OCI-M1 (cell line): ENCODE measurements around the gene B3GALT2.
A peak's percentile ranks its signal among the peaks of the same experiment; 100 is the strongest.
"Not testable (repeated sequence)": the region's sequence is repeated elsewhere in the genome, so short reads cannot be mapped to it uniquely, and the experiment has no call there.

Experiments
- DNase-seq: peaks from one replicate; lab custom pipeline; 2025; lab: John Stamatoyannopoulos, UW

B3GALT2 gene

DNA sequence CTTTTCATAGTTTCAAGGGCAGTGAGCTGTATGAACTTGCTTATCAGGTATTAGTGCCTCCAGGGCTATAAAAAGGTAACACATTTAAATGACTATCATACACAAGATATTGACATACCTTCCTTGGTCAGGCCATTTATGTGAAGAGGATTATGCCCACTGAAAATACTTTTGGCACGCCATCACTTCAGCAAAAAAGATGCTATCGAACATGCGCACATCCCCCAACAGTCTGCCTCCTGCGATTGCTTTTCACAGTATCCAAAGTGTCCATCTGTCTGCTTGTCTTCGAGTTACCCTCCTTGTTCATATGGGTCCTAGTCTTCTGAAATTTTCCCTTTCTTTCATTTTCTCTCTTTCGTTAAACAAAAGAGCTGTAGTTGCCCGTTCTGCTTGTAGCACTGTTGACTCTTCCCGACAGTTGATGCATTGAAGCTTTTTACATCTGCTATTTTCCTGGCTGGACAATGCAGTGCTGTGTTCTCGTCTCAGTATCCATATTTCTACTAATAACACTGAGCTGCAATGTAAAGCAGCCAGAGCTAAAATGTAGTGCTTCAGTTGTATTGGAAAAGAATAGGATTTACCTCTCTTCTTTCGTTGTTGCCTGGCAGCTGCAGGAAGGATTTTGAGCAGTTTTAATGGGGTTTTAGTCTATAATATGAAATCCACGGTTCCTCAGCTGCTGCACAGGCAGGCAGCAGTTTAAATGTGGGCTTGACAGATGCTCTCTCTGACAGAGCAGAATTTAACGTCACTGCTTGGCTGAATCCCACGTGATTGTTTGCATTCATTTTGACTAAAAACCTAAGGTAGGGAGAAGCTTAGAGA, at the start of gene B3GALT2:
TSS of gene B3GALT2 (minus strand) at position 713 of the 831 bp plus-strand sequence. CDS start 5,051 bp downstream, outside the sequence.
- DNase-seq: peak; percentile 62

- DNase-seq: no peak
Observed at GRCh38 chr1:193234530-193234929, 48.1 kb upstream of the B3GALT2 start.

GRCh38 chr1:193231146-193231545, 44.7 kb upstream of the B3GALT2 start:
- DNase-seq: not testable (repeated sequence)

- no peak for DNase-seq
Observed at GRCh38 chr1:193229136-193229535, 42.7 kb upstream of the B3GALT2 start.

DNA sequence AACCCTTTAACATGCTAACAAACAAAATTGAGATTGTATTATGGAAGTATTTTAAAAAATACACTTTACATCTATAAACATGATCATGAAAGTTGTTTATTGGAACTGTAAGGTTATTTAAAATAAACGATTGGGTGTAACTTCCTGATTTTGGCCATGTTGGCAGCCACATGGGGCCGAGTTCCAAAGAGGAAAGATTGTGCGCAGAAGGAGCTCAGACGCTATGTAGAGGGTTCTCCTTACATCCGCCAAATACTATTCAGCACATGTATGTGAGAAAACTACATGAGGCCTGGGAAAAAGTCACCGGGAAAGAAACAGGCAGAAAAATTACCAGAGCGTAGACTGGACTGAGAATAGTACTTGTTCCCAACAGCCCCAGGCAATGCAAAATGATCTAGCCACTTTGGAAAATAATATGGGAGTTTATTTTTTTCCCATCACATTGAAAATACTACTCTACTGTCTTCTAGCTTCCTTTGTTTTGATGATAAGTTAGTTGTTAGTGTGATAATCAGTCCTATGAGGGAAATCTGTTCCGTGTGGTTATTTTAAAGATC, 35.7 kb upstream of the B3GALT2 start:
- no peak for DNase-seq

- no peak for DNase-seq
Observed at GRCh38 chr1:193221651-193222050, 35.2 kb upstream of the B3GALT2 start.

DNA sequence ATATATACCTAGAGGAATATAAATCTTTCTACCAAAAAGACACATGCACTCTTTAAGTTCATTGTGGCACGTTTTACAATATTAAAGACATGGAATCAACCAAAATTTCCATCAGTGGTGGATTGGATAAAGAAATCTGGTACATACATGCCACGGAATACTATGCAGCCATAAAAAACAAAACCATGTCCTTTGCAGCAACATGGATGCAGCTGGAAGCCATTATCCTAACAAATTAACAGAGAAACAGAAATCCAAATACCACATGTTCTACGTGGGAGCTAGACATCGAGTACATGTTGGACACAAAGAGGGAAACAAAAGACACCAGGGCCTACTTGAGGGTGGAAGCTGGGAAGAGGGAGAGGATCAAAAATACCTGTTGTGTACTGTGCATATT, 33.0 kb upstream of the B3GALT2 start:
- no peak for DNase-seq

GRCh38 chr1:193216920-193217319, 30.5 kb upstream of the B3GALT2 start:
- no peak for DNase-seq

- DNase-seq: no peak
Observed at GRCh38 chr1:193213998-193214397, 27.6 kb upstream of the B3GALT2 start.

DNA sequence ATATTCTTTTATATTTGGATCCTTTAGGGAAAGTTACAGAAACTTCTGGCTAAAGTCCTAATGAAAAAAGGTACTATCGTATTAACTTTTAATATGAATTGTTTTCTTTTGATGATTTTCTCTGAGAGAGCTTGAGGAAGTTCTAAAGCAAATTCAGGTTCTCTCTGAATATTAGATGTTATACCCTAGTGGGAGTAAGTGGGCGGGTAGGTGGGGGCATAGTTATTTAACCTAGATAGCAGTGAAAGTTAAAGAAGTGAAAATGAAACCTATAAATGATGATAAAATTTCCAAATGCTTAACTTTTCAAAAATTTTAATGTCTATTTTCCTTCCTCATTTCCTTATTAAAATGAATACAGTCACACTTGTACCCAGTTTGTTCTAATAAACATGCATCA, 26.2 kb upstream of the B3GALT2 start:
- no peak for DNase-seq

DNA sequence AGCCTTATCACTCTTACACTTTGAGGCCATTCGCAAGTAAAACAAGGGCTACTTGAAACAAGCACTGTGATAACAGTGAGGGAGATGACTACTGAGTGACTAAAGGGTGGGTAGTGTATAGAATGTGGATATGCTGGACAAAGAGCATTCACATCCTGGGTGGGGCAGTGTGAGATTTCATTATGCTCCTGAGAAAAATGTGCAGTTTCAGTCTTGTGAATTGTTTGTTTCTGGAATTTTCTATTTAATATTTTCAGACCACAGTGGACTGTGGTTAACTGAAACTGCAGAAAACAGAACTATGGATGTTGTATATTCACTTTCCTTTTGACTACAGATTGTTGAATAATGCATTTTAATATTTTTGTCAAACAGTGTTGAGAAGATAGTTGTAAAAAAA, 25.1 kb upstream of the B3GALT2 start:
- DNase-seq: no peak

- DNase-seq: no peak
Observed at GRCh38 chr1:193210996-193211395, 24.6 kb upstream of the B3GALT2 start.

GRCh38 chr1:193201021-193201420, 14.6 kb upstream of the B3GALT2 start:
- DNase-seq: no peak

- DNase-seq: no peak
Observed at GRCh38 chr1:193199940-193200339, 13.5 kb upstream of the B3GALT2 start.

GRCh38 chr1:193192586-193192985, 6.2 kb upstream of the B3GALT2 start:
- DNase-seq: no peak

DNA sequence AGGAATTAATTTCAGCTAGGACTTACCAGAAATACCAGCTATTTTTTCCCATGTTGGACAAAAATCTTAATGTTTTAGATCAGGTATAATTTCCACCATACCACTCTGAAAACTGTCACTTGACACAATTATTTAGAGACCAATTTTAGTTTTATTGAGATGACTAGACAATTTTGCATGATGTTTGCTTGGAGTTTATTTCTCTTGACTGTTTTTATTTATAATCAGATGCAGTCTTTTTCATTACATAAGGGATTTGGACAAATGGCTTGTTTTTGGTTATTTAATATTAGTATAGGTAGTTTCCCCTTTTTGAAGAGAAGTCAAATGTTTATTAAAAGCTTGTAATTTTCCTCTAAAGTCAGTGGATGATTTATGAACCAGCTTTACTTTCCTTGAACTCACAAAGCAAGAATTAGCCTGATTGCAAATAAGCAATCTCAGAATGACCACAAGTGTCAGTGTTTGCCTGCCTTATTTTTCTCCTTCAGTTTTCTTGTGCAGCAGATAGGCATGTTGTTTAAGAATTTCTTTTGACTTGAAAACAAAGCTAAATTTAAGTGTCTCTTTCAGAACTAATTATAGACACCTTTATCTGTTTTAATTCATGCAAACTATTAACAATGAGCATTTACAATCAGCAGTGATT, 3.8 kb upstream of the B3GALT2 start:
- peak; percentile 54 for DNase-seq

- no peak for DNase-seq
Observed at GRCh38 chr1:193189442-193190095, 3.2 kb upstream of the B3GALT2 start.

- not testable (repeated sequence) for DNase-seq
Observed at GRCh38 chr1:193188915-193189314, 2.5 kb upstream of the B3GALT2 start.

GRCh38 chr1:193187114-193187513, 701 bp upstream of the B3GALT2 start:
- DNase-seq: no peak

DNA sequence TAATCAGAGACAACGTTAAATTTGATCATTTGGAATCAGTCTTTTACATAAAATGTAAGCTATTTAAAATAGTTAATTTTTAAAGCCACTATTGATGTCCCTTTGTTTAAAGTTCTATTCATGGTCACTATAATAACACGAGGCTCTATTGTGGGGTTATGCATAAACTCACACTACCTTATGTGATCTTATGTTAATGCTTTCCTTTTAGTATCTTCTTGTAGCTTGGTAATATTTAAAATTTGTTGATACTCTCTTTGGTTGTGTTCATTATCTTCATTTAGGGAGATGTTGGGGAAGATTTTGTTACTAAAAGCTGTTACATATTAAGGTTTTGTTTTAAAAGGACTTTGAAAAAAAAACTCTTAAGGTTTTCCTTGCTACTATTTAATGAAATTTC, 1.2 kb downstream of the B3GALT2 start:
- no peak for DNase-seq

DNA sequence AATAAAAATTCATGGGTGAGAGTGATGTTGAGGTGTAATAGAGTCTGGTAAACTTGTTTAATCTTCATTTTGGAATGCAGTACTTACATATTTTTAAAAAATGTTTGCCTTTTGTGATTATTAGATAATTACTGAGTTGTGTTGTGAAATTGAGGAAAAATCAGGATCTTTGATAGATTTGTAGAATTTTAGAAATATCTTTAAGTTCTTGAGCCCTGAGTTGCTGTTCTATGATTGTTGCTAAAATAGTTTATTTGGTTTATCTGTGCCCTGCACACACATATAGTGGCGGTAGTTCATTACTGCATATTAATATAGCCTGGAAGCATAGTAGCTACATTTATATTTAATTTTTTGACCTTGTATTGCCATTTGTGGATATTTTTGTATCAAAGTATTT, 1.6 kb downstream of the B3GALT2 start:
- no peak for DNase-seq

GRCh38 chr1:193183019-193183627, 3.3 kb downstream of the B3GALT2 start:
- DNase-seq: peak; percentile 83
